Measurements from ENCODE around the gene DCLRE1C.

- TF ChIP-seq CTCF (IDR thresholded peaks at IDR 0.05; ENCODE audit: extremely low read depth in 1 of 2, insufficient read depth in 1 of 2, low read depth in 1 of 2, low read length in 2 of 2), result no peak
- no peak for TF ChIP-seq POLR2A (IDR thresholded peaks at IDR 0.05; ENCODE audit: low read depth, low read length)
- no peak for TF ChIP-seq MAX (IDR thresholded peaks at IDR 0.05; ENCODE audit: insufficient read depth, insufficient read length)
- TF ChIP-seq EZH2 (IDR thresholded peaks at IDR 0.05; ENCODE audit: borderline replicate concordance, low read depth, low read length, severe bottlenecking), result no peak
Observed at GRCh38 chr10:14925268-14925667, 28.6 kb downstream of the DCLRE1C start.

Data from endothelial cell of umbilical vein (primary cell).